ENCODE results near the gene LMTK2.

Gene LMTK2

DNA sequence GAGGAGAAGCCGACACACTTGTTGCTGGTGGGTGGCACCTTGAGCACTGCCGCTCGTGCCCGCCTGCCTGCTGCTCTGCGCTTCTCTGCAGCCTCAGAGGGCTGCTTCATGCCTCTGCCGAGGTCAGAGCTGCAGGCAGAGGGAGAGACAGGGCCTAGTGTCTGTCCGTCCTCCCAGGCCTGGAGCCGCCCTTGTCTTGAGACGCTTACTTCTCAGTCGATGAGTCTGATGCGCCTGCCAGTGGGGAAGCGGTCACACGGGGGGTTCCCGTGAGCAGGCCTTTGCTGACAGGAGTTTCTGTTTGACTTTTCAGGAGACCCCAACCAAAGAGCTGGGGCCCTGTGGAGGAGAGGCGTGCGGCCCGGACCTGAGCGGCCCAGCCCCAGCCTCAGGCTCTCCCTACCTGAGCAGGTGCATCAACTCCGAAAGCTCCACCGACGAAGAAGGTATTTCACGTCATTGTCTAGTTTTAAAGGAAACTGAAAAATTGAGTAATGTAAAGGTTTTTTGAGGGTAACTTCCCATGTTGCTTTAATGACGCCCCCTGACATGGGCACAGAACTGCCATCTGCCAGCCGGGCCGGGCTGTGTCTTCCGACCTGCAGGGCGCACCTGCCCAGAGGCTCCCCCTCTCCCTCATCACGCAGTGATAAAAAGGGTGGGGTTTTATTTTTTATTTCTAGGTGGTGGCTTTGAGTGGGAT is 96.8 kb downstream of the LMTK2 start:
- no peak for DNase-seq (ENCODE audit: low read depth in 2 of 2)

- DNase-seq (ENCODE audit: low read depth in 2 of 2) = no peak
Observed at GRCh38 chr7:98203964-98204605, 97.4 kb downstream of the LMTK2 start.

GRCh38 chr7:98204670-98205069 is 98.0 kb downstream of the LMTK2 start:
- no peak for DNase-seq (ENCODE audit: low read depth in 2 of 2)

DNA sequence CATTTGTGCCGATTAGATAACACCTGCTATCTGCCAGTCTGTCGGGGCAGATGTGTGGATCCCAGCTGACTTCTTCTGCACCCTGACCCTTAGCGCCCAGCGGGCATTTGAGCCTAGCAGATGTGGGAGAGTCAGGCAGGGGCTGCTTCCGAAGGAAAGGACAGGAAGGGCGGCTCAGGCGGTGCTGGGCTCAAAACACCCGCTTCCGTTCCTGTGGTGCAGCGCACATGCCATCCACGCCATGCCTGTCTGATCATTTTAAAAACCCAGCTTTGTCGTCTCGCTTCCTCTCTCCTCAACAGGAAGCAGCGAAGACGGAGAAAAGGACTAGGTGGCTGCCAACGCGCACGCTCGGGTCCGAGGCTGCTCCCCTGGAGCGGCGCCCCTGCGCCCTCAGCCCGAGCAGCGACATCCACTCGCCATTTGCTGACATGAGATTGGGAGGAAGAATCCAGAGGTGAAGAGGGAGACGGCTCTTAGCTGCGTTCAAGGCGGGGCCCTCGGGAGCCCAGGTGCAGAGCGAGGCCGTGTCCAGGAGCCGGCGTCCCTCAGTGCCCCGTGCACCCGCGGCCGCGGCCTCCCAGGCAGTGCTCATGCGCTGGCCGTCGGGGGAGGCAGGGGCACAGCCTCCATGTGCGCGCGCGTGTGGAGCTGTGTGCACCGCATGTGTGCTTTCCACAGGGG is 98.6 kb downstream of the LMTK2 start:
- no peak for DNase-seq (ENCODE audit: low read depth in 2 of 2)

DNA sequence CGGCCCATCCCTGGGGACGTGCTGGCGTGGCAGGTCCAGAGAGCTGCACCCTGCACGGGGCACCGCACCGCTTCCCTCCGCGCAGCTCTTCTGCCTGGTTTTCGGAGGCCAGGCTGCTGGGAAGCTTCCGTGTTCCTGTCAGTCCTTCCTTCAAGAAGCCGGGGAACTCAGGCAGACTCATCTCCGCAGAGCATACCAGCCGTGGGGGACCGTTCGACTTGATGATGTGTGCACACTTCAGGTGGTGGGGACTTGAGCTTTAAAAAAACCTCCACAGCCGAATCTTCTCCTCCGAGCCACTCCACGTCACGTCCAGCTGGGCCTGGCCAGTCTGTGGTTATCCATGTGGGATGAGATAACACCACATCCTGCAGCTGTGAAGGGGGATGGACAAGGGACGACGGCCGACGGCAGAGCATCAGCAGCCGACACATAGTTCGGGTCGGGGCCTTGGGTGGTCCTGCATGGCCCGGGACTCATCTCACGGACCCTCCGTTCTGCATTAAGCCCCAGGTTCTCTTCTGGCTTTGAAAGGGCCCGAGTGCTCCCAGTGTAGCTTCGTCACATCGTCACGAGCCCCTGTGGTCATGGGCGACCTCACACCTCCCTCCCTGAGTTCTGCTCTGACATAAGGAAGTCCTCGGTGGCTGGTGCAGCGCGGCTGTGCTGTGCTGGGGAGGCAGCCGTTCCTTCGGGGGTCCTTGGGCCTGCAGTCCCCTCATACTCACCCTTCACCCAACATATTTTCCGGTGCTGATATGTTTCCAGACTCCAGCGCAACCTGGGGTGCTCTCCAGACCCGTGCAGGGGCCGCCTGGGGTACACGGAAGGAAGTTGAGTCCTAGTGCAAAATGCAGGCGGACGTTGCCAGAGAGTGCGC is 100.0 kb downstream of the LMTK2 start:
- DNase-seq (ENCODE audit: low read depth in 2 of 2) = no peak

- no peak for DNase-seq (ENCODE audit: low read depth in 2 of 2)
Observed at GRCh38 chr7:98209166-98209920, 102.7 kb downstream of the LMTK2 start.

GRCh38 chr7:98210513-98211220 is 104.0 kb downstream of the LMTK2 start:
- DNase-seq (ENCODE audit: low read depth in 2 of 2) = no peak

DNA sequence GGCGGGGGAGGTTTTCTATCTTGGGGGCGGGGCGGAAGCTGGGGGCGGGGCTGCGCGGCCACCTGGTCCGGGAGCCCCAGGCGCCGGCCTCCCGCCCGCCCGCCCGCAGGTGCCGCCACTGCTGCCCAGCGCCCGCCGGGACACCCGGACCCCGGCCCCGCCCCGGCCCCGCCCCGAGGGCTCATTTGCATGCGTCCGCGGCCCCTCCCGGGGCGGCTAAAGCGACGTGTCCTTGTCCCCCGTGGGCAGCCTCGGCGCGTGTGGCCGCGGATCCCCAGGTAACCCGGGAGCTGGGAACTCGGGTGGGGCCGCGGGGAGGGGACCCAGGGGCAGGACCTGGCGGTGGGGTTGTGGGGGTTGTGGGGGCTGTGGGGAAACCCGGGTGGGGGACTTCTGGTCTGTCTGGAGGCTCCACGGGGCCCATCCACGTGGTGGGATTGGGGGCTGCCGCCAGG is 104.6 kb downstream of the LMTK2 start, which contains the start of gene BHLHA15:
Gene BHLHA15 (plus strand): TSS at position 219 of the 455 bp plus-strand sequence. CDS start 871 bp downstream, outside the sequence.
- peak in 1 of 2 donors; percentile 43 for DNase-seq (ENCODE audit: low read depth in 2 of 2)

DNA sequence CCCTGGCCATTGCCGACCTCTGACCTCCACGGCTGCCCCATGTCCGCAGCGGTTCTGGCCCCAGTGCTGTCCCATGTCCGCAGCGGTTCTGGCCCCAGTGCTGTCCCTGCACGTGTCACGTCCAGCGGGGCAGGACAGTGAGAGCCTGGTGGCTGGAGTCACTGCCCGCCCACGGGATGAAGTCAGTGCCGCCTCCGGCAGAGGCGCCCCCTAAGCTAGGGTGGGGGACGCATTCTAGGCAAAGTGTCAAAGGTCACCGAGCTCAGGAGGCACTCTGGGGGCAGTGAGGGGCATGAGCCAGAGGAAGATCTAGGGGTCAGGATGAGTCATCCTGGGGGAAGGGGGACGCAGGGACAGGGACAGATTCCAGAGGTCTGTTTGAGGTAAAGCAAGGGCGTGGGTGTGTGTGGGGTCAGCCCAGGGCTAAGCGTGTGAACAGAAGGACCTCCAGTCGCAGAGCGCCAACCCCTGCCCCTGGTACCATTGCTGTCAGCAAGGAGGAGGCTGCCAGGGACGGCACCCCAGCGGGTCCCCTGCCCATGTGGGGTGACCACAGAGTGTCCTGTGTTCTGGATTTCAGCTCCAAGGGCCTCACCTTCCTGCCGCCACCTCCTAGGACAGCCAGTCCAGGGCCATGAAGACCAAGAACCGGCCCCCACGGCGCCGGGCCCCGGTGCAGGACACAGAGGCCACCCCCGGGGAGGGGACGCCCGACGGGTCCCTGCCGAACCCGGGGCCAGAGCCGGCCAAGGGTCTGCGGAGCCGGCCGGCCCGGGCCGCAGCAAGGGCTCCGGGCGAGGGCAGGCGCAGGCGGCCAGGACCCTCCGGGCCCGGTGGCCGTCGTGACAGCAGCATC is 105.2 kb downstream of the LMTK2 start:
- DNase-seq (ENCODE audit: low read depth in 2 of 2) = no peak

DNA sequence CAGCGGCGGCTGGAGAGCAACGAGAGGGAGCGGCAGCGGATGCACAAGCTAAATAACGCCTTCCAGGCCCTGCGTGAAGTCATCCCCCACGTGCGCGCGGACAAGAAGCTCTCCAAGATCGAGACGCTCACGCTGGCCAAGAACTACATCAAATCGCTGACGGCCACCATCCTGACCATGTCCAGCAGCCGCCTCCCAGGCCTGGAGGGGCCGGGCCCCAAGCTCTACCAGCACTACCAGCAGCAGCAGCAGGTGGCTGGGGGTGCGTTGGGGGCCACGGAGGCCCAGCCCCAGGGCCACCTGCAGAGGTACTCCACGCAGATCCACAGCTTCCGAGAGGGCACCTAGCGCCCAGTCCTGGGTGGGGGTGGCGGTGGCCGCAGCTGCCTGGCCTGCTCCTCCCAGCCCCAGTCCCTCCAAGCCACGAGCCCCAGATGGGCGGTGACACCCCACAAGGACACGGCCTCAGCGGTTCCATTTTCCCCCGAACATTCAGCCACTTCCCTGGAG is 105.9 kb downstream of the LMTK2 start:
- DNase-seq (ENCODE audit: low read depth in 2 of 2) = no peak

DNA sequence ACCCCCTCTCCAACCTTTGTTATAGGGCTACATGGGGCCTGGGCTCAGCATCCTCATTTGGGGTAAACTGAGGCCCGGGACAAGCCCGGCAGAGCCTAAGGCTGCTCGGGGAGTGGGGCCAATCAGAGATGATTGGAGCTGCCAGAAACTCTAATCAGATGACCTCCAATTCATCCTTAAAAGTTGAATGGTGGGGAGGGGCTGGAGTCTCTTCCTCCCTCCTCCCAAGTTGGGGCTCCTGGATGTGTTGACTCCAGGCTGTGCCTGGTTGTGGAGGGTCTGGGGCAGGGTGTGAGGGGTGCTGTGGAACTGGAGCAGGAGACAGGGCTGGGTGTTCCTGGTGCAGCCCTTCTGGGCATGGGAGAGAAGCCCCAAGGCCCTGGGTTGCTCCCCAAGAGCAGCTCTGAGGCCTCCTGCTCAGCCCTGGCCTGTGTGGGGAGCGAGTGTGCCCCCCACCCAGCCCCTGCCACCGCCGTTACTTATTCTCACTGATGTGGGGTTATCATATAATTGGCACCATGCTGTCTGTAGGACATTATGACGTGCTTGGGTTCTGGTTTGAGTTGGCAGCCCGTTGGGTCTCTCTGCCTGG is 106.7 kb downstream of the LMTK2 start:
- no peak for DNase-seq (ENCODE audit: low read depth in 2 of 2)

GRCh38 chr7:98213888-98214810 is 107.5 kb downstream of the LMTK2 start:
- no peak for DNase-seq (ENCODE audit: low read depth in 2 of 2)

DNA sequence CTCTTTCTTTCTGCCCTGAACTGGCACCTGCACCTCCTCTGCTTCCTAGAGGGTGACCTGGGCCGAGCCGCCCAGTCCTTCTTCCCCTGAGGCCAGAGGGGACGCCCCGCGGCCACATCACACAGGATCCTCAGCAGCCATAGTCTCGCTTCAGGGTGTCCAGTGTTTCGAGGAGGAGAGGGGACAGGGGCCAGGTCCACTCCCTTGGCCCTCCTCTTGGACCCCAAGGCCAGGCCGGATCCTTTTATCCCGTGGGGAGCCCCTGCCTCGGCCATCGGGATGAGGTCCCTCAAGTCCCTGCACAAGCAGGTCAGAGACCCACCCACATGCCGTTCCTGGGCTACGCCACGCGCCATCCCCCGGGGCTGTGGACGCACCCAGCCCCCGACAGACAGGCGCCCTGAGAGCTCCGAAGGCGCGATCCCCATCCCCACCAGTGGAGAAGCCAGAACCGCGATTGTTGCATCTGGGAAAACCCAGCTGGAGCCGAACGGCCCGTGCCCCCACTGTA is 108.2 kb downstream of the LMTK2 start:
- no peak for DNase-seq (ENCODE audit: low read depth in 2 of 2)

GRCh38 chr7:98215561-98216495 is 109.2 kb downstream of the LMTK2 start:
- no peak for DNase-seq (ENCODE audit: low read depth in 2 of 2)

GRCh38 chr7:98216941-98217622 is 110.4 kb downstream of the LMTK2 start:
- no peak for DNase-seq (ENCODE audit: low read depth in 2 of 2)
